Smooth muscle cell of the pulmonary artery (primary cell): ENCODE measurements around the gene CRABP2. TPM values are rescaled to one million over a fixed set of nuclear protein-coding genes. Genes with fewer than 3 reads are reported as not detected.

Source experiments
- total RNA-seq: library from RNA; depleted of rRNA; stranded (reverse); fragments of >200 nt; gene quantifications from 2 replicates; pipeline ENCODE4 v1.2.3, GENCODE V29; 2014

Gene CRABP2
- total RNA-seq, result 13.8 and 24.8 TPM in 2 replicates

DNA sequence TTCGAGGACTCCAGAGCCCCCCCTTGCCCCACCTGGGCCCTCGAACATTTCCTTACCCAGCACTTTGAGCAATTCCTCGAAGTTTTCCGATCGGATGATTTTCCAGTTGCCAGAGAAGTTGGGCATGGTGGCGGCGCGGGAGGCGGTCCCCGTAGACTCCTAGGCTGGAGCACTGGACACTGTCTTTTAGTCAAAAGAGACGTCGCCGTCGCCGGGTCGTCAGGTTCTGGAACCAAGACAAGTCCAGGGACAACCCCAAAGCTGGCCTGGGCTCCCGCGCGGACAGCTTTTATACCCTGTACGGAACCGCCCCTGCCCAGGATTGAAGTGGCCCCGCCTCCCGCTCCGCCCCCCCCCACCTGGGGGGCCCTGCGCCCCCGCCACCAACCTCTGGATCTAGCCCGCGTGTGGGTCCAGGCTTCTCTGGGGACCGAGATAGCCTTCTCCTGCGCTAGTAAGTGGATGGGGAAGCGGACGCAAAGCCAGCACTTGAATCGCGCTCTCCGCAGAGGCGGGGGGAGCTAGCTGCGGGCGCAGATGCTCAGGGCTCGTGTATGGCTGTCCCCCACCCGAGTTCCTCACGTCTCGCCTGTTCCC, at the start of gene CRABP2:
Gene CRABP2 (minus strand): TSS at position 263 of the 597 bp plus-strand sequence. CDS start 137 bp downstream, at position 126.

GRCh38 chr1:156751451-156751756, 46.0 kb upstream of the CRABP2 start, which contains the start of gene HDGF:
TSS of gene HDGF (minus strand) at chr1:156751675. CDS start at chr1:156751429, 246 bp downstream.

GRCh38 chr1:156740741-156741480, 35.5 kb upstream of the CRABP2 start, which contains the start of gene MRPL24:
TSS of gene MRPL24 (minus strand) at chr1:156741088. CDS start at chr1:156738704, 2,384 bp downstream.

GRCh38 chr1:156728599-156729462, 23.4 kb upstream of the CRABP2 start, which contains the start of gene ISG20L2:
TSS of gene ISG20L2 (minus strand) at chr1:156728766. CDS start at chr1:156727652, 1,114 bp downstream.

GRCh38 chr1:156727926-156728598, 22.7 kb upstream of the CRABP2 start, which contains the start of gene METTL25B:
TSS of gene METTL25B (plus strand) at chr1:156728469. CDS start at chr1:156729105, 636 bp downstream.

DNA sequence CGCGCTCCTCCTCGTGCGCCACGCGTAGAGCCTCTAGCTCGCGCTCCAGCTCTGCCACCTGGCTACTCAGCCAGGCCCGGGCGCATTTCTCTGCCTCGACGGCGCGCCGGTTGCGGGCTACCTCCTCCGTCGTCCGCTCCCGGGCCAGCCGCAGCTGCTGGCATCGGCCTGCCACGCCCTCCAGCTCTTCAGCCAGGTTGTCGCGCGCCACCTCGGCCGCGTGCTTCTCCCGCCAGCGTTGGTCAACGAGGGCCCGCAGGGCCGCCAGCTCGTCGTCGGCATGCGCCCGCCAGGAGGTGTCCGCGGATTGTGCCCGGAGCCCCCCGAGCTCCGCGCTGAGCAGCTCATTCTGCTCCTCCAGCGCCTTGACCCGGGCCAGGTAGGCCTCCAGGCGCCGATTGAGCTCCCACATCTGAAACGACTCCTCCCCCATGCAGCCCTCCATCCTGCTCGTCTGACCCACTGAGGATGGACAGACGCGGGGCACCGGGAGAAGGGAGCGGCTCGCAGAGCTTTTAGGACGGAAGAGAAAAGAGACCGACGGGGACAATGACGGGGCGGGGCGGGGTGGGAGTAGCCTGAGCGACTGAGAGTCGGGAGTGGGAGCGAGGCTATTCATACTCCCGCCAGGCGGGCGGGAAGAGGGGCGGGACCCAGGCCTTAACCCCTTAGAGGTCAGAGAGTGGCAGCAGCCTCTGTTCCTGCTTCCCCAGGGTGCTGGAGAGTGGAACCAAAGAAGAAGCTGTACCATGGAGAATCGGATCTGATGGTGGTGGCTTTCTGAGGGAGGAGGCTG, 28.4 kb downstream of the CRABP2 start, which contains the start of gene NES:
Gene NES (minus strand): TSS at position 588 of the 796 bp plus-strand sequence. CDS start 143 bp downstream, at position 445.

Other genes with a start within 250 kb of the CRABP2 start
- gene MEF2D, start 204.8 kb downstream of the CRABP2 start, total RNA-seq, result 11.8 and 13.9 TPM in 2 replicates
- 6.0 and 16.6 TPM in 2 replicates for gene IQGAP3, start 133.0 kb downstream of the CRABP2 start, total RNA-seq
- not detected in 2 replicates for gene TTC24, start 125.9 kb downstream of the CRABP2 start, total RNA-seq
- gene NAXE, start 113.8 kb downstream of the CRABP2 start, total RNA-seq, result 49.4 and 59.5 TPM in 2 replicates
- gene GPATCH4, start 104.1 kb downstream of the CRABP2 start, total RNA-seq, result 8.7 and 18.0 TPM in 2 replicates
- gene HAPLN2, start 86.2 kb downstream of the CRABP2 start, total RNA-seq, result not detected in 2 replicates
- not detected in 2 replicates for gene BCAN, start 63.5 kb downstream of the CRABP2 start, total RNA-seq
- gene NES, start 28.2 kb downstream of the CRABP2 start, total RNA-seq, result 43.7 and 57.4 TPM in 2 replicates
- gene METTL25B, start 22.9 kb upstream of the CRABP2 start, total RNA-seq, result 12.4 and 15.2 TPM in 2 replicates
- gene ISG20L2, start 23.2 kb upstream of the CRABP2 start, total RNA-seq, result 8.9 and 10.9 TPM in 2 replicates
- 35.4 and 54.9 TPM in 2 replicates for gene MRPL24, start 35.5 kb upstream of the CRABP2 start, total RNA-seq
- 125 and 164 TPM in 2 replicates for gene HDGF, start 46.1 kb upstream of the CRABP2 start, total RNA-seq
- gene PRCC, start 62.0 kb upstream of the CRABP2 start, total RNA-seq, result 15.6 and 15.8 TPM in 2 replicates
- gene SH2D2A, start 111.3 kb upstream of the CRABP2 start, total RNA-seq, result 0.13 TPM in 1 of 2 replicates, not detected in the other
- gene INSRR, start 153.5 kb upstream of the CRABP2 start, total RNA-seq, result under 0.01 TPM in 1 of 2 replicates, not detected in the other
- gene NTRK1, start 155.3 kb upstream of the CRABP2 start, total RNA-seq, result 0.03 and 0.07 TPM in 2 replicates
- 12.7 and 15.9 TPM in 2 replicates for gene PEAR1, start 188.1 kb upstream of the CRABP2 start, total RNA-seq
- gene LRRC71, start 215.0 kb upstream of the CRABP2 start, total RNA-seq, result 0.13 TPM in 1 of 2 replicates, not detected in the other